Nephron progenitor cell (in vitro differentiated cells): ENCODE data around the gene CAGE1.

ENCODE experiments used
- DNase-seq: peaks from one replicate; pipeline ENCODE4 v3.0.0; 2021
- H3K27ac Mint-ChIP-seq: 2 replicates; pipeline ENCODE4 v1.8.0; 2021; ENCODE audit warnings: mild to moderate bottlenecking, moderate library complexity, mixed read lengths
- H3K27me3 Mint-ChIP-seq: 2 replicates; pipeline ENCODE4 v1.8.0; 2021; ENCODE audit warnings: mild to moderate bottlenecking, low read depth, mixed read lengths; ENCODE audit not compliant: poor library complexity
- H3K36me3 Mint-ChIP-seq: 2 replicates; pipeline ENCODE4 v1.8.0; 2021; ENCODE audit warnings: low read depth, mixed read lengths
- H3K4me1 Mint-ChIP-seq: 2 replicates; pipeline ENCODE4 v1.8.0; 2021; ENCODE audit warnings: mixed read lengths
- H3K4me3 Mint-ChIP-seq: 2 replicates; pipeline ENCODE4 v1.8.0; 2021; ENCODE audit warnings: mild to moderate bottlenecking, moderate library complexity, mixed read lengths
- H3K9me3 Mint-ChIP-seq: 2 replicates; pipeline ENCODE4 v1.8.0; 2021; ENCODE audit warnings: mild to moderate bottlenecking, moderate library complexity, mixed read lengths
- CTCF ChIP-seq: fragments of 200-600 bp; sonication (generic); IDR thresholded peaks from 2 replicates; pipeline ENCODE4 v1.5.0; 2021; ENCODE audit warnings: antibody characterized with exemption

The CAGE1 gene

DNA sequence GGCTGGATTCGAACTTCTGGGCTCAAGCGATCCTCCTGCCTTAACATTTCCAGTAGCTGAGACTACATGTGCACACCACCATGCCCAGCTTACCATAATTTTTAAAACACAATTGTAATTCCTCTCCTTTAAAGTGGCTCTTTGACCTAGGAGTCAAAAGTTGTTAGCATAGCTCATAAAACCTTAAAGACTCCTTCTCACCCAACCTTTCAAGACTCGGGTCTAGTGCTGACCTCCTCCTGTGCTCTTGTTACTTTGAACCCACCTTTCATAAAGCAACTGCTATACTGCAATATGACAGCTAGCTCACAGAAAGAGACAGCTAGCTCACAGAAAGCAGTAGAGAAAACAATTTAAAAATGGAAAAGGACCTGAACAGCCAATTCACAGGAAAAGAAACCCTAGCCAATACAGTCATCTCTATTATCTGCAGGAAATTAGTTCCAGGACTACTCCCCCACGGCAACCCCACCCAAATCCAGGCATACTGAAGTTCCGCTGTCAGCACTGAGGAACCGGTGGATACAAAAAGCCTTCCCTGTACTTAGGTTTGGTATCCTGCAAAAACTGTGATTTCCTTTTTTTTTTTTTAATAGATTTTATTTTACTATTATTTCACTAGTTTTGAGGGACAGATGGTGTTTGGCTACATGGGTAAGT lies 96.8 kb downstream of the CAGE1 start:
- peaks cover 4% of the 10 kb centered on the region for H3K27me3 Mint-ChIP-seq
- no peak overlapping the region for H3K4me3 Mint-ChIP-seq
- DNase-seq: no peak
- peak overlapping the region; percentile 58 for H3K27ac Mint-ChIP-seq
- no peaks in the 10 kb centered on the region for H3K9me3 Mint-ChIP-seq
- no peak for TF ChIP-seq CTCF
- H3K36me3 Mint-ChIP-seq: peaks cover 64% of the 10 kb centered on the region
- H3K4me1 Mint-ChIP-seq: peaks cover 11% of the 10 kb centered on the region

- no peak overlapping the region for H3K4me3 Mint-ChIP-seq
- H3K4me1 Mint-ChIP-seq: peaks cover 11% of the 10 kb centered on the region
- H3K27me3 Mint-ChIP-seq: no peaks in the 10 kb centered on the region
- no peak for DNase-seq
- no peaks in the 10 kb centered on the region for H3K9me3 Mint-ChIP-seq
- H3K36me3 Mint-ChIP-seq: peaks cover 69% of the 10 kb centered on the region
- no peak for TF ChIP-seq CTCF
- peak overlapping the region; percentile 50 for H3K27ac Mint-ChIP-seq
Observed at GRCh38 chr6:7290079-7290478, 99.5 kb downstream of the CAGE1 start.

DNA sequence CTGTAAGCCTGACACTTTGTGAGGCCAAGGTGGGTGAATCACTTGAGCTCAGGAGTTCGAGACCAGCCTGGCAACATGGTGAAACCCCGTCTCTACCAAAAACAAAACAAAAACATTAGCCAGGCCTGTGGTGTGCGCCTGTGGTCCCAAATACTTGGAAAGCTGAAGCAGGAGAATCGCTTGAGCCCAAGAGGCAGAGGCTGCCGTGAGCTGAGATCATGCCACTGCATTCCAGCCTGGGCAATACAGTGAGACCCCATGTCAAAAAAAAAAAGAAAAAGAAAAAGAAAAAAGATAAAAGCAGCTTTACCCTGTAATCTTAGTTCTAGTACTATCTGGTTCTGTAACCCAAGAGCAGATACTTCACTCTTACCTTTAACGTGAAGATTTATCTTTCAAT lies 104.1 kb downstream of the CAGE1 start:
- peaks cover 57% of the 10 kb centered on the region for H3K36me3 Mint-ChIP-seq

DNA sequence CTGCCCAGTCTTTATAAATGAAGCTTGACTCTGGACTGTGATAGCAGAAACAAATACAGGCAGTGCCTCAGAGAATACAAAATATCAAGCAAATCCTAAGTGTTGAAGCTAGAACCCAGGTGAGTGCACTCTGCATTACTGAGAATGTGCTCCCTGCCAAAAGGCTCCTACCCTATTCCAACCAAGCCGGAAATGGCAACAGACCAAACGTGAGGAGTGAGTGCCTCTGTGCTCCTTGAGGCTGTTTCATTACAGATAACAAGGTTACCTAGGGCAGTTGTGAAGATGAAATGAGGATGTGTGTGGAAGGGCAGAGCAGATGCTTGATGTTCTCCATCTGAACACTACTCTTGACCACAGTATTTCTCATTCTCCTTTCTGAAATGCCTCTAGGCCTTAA lies 105.9 kb downstream of the CAGE1 start:
- DNase-seq: no peak
- peak overlapping the region; percentile 77 for H3K27ac Mint-ChIP-seq
- no peak for TF ChIP-seq CTCF
- peaks cover 40% of the 10 kb centered on the region for H3K36me3 Mint-ChIP-seq
- H3K27me3 Mint-ChIP-seq: peaks cover 6% of the 10 kb centered on the region
- H3K4me1 Mint-ChIP-seq: peaks cover 13% of the 10 kb centered on the region
- no peak overlapping the region for H3K4me3 Mint-ChIP-seq
- no peaks in the 10 kb centered on the region for H3K9me3 Mint-ChIP-seq

More for the DNA sequence above, 104.1 kb downstream of the CAGE1 start:
- H3K4me1 Mint-ChIP-seq: peaks cover 13% of the 10 kb centered on the region
- H3K27me3 Mint-ChIP-seq: no peaks in the 10 kb centered on the region
- H3K27ac Mint-ChIP-seq: peak overlapping the region; percentile 93
- H3K4me3 Mint-ChIP-seq: no peak overlapping the region
- H3K9me3 Mint-ChIP-seq: no peaks in the 10 kb centered on the region
- TF ChIP-seq CTCF: no peak
- no peak for DNase-seq

DNA sequence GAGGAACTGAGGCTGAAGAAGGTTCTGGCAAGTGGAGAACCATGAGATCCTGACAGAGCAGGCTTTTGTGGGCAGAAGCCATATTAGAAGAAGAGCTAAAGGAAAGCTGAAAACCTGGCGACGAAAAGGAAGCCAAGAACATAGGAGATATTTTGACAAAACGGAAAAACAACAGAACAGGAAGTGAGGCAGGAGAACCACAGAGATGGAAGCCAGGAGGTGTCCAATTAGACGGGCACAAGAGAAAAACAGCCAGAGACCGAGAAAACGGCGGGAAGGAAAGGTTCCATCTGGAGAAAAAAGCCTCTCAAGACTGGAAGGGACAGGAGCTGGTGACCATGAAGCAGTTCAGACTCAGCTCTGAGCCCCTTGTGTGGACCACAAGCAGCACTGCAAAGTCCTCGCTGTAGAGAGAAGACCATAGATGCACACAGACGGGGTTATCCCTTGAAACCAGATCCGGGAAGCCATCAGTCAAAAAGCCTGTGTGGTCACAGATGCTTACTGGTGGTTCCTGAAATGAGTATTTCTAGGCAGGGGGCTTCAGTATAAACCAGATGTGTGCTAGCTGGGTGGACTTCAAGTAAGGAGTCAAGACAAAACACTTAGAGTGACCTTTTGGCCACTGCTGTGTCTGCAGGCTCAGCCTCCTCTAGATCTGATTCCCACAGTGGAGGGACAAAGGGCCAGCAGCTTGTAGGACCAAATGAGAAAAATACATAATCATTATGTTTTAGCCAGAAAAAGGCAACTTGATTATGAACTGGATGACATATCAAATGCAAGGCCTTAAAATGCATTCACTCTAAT lies 107.2 kb downstream of the CAGE1 start:
- no peak for TF ChIP-seq CTCF
- peak overlapping the region; percentile 68 for H3K27ac Mint-ChIP-seq
- H3K36me3 Mint-ChIP-seq: peaks cover 28% of the 10 kb centered on the region
- H3K4me1 Mint-ChIP-seq: peaks cover 18% of the 10 kb centered on the region
- no peak for DNase-seq
- H3K9me3 Mint-ChIP-seq: no peaks in the 10 kb centered on the region
- no peak overlapping the region for H3K4me3 Mint-ChIP-seq
- H3K27me3 Mint-ChIP-seq: peaks cover 6% of the 10 kb centered on the region
